Uterus (tissue), 2 donors: ENCODE results near the gene SERPINE1.

Experiments used
- CTCF ChIP-seq, 4 experiments: fragments of 200-600 bp in 2 of 4; fragments of 450-650 bp in 2 of 4; sonication (generic) in 2 of 4; IDR thresholded peaks; one replicate each; pipeline ENCODE4 v1.5.1; 2016 to 2019; ENCODE audit warnings: antibody characterized with exemption in 4 of 4, mild to moderate bottlenecking in 2 of 4, moderate library complexity in 1 of 4
- POLR2A ChIP-seq, 2 donors: fragments of 450-650 bp; IDR thresholded peaks; one replicate each; pipeline ENCODE4 v1.6.1; 2016; ENCODE audit warnings: antibody characterized with exemption in 2 of 2, mild to moderate bottlenecking in 1 of 2, moderate library complexity in 1 of 2

- TF ChIP-seq CTCF (IDR thresholded peaks at IDR 0.05) (no peak), POLR2A (IDR thresholded peaks at IDR 0.05) (no peak)
Observed at GRCh38 chr7:101118856-101119255, 8.0 kb upstream of the SERPINE1 start.
